HG03442 (cell line): ENCODE results near the gene CRABP2.

Experiments
- ATAC-seq: cut with Tn5 transposase; IDR thresholded peaks from one replicate; pipeline ENCODE4 v1.9.1; 2021; ENCODE audit warnings: mild to moderate bottlenecking, moderate library complexity; ENCODE audit not compliant: unreplicated experiment

Gene CRABP2

GRCh38 chr1:156658945-156659574, 46.3 kb downstream of the CRABP2 start:
- ATAC-seq: no peak

DNA sequence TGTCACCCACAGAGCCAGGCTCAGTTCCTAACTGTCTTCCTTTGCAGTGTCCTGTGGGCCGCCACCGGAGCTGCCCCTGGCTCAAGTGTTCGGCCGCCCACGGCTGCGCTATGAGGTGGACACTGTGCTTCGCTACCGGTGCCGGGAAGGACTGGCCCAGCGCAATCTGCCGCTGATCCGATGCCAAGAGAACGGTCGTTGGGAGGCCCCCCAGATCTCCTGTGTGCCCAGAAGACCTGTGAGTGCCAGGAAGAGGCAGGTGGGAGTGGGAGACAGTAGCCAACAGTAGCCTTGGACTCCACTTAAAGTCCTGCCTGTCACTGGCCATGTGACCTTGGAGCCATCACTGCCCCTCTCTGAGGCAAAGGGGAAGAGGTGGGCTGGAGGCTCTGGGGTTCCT, 46.9 kb downstream of the CRABP2 start:
- no peak for ATAC-seq

DNA sequence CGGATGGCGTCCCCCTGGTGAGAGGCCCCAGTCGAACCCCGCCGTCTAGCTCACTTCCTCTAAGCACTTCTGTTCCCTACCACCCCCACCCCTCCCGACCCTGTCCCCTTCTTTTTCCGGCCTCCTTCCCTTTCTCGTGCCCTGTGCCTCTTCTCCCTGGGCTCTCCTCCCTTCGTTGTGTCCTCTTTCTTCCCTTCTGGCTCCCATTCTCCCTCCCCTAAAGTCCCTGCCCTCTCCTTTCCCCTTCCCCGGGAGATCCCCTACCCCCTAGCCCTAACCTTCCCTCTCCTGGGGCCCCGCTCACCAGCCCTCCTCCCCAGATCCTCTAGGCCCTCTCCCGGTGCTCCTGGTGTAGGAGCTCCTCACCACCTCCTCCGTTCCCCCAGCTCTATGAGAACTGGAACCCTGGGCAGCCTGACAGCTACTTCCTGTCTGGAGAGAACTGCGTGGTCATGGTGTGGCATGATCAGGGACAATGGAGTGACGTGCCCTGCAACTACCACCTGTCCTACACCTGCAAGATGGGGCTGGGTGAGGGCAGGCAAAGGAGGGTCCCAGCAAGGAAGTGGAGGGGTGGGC, 47.6 kb downstream of the CRABP2 start:
- no peak for ATAC-seq

DNA sequence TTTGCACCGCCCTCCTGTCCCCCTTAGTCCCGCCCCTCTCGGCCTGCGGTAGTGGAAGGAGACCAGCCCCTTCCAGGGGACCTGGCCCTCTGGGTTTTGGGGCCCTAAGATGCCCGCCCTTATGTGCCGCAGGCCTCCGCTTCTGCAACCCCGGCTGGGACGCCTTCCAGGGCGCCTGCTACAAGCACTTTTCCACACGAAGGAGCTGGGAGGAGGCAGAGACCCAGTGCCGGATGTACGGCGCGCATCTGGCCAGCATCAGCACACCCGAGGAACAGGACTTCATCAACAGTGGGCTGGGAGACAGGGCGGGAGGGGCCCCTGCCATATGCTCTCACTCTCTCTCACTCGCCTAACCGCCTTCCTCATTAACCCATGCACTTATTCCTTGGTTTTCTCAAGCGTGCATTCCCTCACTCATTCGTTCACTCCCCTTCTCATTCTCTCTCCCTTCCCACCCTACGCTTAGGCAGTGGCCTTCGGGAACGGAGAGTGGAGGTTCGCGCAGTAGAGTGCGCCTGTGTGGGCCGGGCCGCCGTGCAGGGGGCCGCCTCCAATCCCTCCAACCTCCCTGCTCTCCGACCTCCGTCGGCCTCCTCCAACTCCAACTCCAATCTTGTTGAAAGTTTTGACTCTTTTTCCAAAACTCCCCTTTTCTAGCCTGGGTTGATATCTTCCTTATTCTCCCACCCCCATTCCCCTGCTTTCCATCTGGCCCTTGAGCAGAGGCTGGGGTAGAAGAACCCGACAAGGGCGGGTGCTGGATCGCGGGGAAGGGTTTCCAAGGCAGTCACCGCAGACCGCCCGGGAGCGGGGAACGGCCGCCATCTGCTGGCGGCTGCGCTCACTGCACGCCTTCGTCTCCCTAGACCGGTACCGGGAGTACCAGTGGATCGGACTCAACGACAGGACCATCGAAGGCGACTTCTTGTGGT, 48.3 kb downstream of the CRABP2 start:
- no peak for ATAC-seq

- ATAC-seq: no peak
Observed at GRCh38 chr1:156655904-156656516, 49.4 kb downstream of the CRABP2 start.

DNA sequence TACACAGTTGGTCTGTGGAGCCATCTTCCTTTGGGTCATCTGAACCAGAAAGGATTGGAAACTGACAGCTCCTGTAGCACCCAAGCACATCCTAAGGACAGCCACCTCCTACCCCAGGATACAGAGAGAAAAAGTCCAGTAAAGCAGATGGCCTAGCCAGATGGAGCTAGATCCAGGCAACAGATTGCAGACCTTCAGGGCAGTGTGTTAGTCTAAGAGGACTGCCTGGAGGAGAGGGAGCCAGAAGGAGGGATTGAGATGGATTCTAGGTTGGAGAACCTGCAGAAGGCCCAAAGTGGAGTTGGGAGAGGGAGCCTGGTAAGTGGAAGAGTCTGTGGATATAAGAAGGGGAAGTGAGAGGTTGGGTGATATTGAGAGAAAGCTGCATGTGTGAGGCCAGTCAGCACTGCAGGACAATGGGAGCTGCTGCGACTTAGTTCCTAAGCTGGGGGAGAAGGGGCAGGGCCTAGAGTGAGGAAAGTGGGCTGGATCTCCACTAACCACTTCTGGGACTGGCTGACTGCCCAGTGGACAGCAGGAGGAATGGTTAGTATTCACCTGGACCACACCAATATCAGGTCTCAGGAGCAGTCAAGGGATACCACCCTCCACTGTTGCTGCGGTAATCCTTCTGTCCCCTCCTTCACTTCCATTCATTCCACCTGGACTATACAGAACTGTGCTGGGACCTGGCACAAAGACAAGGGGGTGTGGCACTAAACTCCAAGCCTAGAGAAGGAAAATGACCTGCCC, 50.1 kb downstream of the CRABP2 start:
- ATAC-seq: no peak

DNA sequence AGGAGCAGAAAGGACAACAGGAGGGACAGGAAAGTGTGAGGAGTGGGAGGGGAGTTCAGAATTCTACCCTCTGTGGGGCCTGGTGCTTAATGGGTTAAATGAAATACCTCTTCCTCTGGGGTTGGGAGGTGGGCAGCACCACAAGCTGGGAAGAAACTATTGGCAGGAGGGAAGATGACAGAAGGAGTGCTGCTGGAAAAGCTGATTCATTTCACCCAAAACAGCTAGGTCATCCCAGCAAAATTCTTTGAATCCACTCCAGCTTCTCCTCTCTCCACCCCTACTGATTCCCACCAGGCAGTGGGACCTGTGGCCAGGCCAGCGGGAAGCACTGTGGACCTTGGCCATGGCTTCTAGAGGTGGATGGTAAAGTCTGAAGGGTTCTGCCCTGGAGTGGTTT, 50.7 kb downstream of the CRABP2 start:
- no peak for ATAC-seq

- ATAC-seq: no peak
Observed at GRCh38 chr1:156652992-156653355, 52.4 kb downstream of the CRABP2 start.

GRCh38 chr1:156652131-156652991, 53.0 kb downstream of the CRABP2 start:
- ATAC-seq: no peak
